UCSD-AML1 (cell line): ENCODE measurements around the gene KCNIP1.
A peak's percentile ranks its signal among the peaks of the same experiment; 100 is the strongest.

Experiments used
- DNase-seq: peaks from one replicate; lab custom pipeline; 2025; ENCODE audit not compliant: unreplicated experiment; lab: John Stamatoyannopoulos, UW

The KCNIP1 gene

GRCh38 chr5:170590566-170590965, 86.7 kb downstream of the KCNIP1 start:
- DNase-seq: no peak

DNA sequence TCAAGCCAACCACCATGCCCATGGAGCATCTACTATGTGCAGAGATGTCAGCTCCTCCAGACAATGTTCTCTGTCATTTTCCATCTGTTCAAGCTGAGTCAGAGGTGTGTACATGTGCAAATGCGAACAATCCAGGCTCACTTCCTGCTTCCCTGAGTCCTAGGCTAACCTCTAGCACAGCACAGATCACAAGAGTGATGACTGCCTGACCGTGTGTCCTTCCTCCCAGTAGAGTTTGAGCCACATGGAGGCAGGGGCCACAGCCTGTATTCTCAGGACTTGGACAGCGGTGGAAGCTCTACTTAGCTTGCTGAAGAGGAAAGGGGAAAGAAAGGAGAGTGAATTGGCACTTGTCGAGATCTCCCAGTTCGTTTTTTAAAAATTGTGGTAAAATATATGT, 87.2 kb downstream of the KCNIP1 start:
- no peak for DNase-seq

DNA sequence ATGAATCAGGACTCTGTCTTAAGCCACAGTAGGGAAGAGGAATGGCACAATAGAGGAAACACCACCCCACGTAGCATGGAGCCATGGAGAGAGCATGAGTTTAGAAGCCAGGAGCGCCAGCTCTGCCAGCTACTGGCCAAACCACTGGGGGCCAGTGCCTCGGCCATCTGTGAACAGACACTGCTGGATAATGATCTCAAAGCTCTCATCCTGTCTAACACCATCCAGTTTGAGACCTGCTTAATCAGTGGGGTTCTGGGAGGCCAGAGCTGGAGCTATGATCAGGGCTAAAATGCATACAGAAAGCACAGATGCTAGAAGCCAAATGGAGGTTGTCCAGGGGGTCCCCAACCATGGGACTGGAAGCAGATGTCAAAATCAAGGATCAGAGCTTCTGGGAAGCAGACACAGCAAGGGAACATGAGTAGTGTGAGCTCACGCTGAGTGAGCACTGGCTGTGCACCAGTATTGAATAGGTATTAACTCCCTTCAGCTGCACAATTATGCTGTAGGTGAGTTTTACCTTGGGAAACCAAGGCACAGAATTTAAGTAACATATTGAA, 92.7 kb downstream of the KCNIP1 start:
- DNase-seq: no peak

DNA sequence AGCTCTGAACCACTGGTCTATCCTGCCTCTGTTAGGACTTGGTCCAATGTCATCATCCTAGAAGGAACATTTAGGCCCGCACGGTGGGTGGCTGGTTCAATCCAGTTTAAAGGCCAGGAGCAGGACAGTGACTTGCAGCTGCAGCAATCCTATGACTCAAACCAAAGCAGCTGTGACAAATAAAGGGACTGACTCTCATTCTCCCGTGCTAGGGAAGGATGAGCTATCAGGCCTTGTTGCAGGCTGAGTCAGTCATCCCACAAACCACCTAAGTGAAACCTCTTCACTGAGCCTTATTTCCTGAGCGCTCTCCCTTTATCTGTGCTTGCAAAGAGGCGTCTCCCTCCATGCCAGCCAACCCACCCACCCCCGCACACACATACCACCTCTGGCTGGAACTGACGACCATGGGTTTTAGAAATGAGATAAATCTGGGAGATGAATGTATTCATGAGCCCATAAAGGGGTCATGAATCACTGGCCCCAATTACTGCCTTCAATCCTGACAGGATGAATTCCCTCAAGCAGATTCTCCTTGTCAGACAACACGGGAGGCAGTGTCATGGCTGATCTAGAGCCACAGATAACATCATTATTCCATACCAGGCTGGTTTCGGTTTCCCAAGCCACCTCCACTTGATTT, 93.4 kb downstream of the KCNIP1 start:
- DNase-seq: no peak

DNA sequence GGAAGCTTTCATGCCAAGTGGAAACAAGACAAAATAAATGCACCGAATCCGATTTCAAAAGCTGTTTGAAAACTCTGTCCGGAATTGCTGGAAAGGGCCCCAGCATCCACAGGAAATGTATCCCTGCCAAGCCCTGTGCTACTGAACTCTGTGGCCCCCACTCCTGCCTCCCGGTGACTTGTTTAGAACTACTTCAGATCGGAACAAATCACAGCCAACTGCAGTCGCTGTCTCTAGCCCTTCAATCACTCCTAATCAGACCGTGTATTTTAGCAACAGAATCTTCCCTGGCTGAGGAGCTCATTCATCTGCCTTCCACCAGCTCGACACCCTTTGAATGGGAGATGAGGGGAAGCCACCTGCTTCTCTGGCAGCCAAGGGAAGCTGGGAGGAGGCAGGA, 94.1 kb downstream of the KCNIP1 start:
- DNase-seq: no peak

DNA sequence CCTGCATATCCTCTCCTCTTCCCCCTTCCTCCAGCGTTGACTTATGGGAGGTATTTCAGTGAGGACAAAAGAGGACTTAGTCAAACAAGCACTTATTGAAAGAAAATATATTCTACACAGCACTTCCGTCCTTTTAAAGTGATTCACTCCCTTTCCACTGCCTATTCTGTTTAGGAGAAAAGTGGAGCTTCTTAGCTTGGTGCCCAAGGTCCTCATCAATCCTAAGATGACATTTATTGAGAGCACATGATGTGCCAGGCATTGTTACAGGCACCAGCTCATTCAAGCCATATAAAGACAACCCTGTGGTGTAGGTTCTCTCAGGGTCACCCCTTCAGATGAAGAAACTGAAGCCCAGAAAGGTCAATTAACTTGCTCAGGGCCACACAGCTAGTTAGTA, 95.9 kb downstream of the KCNIP1 start:
- DNase-seq: no peak

DNA sequence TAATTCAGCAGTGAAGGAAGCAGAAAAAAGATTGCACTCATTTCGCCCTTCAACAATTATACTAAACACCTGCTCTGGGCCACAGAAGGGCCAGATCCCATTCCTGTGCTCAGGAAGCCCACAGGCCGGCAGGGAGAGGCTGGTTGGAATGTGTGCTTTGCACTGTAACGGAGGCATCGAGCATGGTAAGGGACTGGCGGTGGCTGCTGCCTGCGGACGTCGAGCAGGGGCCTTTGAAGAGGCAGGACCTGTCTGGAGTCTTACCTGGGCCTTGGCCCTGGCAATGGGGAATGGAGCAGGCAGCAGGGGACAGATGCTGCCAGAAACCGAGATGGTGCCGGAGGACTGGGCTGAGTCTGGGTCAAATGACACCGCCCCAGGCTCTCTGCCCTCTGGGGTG, 97.8 kb downstream of the KCNIP1 start:
- DNase-seq: no peak

GRCh38 chr5:170603109-170603508, 99.3 kb downstream of the KCNIP1 start:
- no peak for DNase-seq

DNA sequence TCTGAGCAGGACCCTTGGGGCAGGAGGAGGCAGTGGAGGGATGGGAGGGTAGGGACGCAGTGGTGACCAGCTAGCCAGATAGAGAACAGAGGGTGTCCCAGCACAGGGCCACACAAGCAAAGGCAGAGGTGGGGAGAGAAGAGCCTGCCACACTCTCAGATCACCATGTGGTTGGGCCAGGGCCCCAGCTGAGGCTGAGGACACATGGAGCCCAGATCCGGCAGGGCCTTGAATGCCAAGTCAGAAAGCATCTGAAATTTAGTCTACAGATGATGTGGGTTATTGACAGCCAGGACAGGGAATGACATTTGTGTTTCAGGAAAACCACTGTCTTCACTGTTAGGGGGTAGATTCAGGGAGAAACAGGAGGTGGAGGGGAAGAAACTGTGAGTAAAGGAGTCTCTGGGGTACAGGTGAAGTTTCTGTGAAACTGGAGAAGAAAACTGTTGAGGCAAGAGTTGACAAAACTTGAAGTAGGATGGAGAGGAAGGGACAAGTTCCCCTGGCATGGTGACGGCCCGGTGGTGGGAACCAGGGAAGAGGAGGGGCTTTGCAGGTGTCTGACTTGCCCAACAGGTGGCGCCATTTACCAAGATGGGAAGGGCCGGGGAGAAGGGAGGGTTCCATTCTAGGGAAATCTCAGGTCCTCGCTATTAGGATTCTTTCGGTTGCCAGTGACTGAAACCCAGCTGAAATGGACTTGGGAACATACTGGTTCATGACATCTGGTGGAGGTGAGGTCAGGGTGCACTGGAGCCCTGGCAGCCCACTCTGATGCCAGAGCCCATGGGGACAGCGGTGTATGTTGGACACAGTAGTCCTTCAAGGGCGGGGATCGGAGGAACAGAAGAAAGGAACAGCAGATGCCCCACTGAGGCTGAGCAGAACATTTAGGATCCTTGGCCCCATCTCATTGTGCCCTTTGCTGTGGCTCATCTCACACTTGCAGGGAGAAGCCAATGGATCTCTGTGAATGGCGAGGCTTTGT, 100.1 kb downstream of the KCNIP1 start:
- DNase-seq: peak; percentile 45

- DNase-seq: no peak
Observed at GRCh38 chr5:170606941-170607340, 103.1 kb downstream of the KCNIP1 start.

DNA sequence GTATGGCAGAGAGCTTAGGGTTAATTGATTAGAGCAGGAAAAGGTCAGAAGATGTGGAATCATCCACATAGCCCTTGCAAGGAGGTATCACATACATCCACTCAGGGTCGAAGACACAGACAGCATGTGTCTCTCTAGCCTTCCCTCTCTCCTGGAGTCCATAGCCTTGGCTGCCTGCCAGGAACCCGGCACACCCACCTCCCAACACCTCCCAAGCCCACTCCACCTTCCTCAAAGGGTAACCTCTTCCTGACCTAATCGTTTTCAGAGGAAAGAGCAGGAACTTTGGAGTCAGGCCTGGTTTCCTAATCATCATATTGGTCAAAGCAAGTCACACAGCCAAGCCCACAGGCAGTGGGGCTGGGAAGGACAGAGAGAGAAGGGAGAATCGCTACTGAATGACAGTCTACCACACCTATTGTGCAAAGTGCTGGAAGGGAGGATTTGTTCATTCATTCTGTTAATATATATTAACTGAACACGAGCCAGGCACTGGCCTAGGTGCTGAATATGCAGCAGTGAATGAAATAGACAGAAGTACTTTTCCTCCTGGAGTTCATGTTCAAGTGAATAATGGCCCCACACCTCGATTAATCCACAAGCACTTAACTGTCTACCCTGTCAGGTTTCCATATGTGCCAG, 107.8 kb downstream of the KCNIP1 start:
- no peak for DNase-seq

- no peak for DNase-seq
Observed at GRCh38 chr5:170612256-170612678, 108.4 kb downstream of the KCNIP1 start.

GRCh38 chr5:170614065-170614490, 110.3 kb downstream of the KCNIP1 start:
- no peak for DNase-seq

GRCh38 chr5:170614720-170615119, 110.9 kb downstream of the KCNIP1 start:
- DNase-seq: no peak

DNA sequence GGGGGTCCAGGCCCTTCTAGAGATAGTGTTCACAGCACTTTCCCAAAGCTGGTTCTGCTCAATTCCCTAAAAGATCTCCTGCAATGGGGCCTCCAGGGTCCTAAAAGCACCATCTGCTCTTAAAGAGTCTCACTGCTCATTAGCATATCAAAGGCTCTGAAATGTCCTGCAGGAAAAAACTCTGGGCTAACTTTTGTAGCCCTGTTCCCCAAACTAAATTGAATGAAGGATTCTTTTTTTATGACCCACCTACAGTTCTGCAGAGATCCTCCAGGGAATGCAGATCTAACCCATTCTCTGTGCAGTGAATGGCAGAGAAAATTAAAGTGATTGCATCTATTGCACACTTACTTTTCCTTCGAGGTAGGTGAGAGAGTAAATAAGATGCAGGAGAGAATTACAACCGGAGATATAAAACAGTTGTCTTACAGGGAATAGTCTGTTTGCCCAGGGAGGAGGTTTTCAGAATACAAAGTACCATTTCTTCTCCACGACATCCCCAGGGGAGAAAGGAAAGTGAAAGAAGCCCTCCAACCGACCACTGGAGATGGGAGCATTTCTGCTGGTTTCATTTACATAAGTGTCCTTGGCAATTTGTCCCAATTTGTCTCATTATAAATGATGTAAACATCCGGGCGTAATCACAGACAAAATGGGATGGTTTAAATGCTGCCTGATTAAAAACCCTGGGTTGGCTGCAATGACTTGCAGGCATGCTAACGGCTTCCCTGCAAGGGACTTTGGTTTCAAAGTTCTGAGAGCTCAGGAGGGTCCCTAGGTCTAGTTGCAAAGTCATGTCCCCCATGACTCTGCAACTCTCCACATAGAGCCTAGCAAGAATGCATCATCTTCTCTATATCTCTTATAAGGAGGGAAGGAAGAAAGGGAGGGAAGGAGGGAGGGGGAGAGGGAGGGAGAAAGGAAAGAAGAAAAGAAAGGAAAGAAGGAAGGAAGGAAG, 114.0 kb downstream of the KCNIP1 start:
- DNase-seq: no peak

- no peak for DNase-seq
Observed at GRCh38 chr5:170619869-170620268, 116.0 kb downstream of the KCNIP1 start.

GRCh38 chr5:170622933-170623332, 119.1 kb downstream of the KCNIP1 start:
- no peak for DNase-seq

- peak; percentile 52 for DNase-seq
Observed at GRCh38 chr5:170623576-170624181, 119.9 kb downstream of the KCNIP1 start.

DNA sequence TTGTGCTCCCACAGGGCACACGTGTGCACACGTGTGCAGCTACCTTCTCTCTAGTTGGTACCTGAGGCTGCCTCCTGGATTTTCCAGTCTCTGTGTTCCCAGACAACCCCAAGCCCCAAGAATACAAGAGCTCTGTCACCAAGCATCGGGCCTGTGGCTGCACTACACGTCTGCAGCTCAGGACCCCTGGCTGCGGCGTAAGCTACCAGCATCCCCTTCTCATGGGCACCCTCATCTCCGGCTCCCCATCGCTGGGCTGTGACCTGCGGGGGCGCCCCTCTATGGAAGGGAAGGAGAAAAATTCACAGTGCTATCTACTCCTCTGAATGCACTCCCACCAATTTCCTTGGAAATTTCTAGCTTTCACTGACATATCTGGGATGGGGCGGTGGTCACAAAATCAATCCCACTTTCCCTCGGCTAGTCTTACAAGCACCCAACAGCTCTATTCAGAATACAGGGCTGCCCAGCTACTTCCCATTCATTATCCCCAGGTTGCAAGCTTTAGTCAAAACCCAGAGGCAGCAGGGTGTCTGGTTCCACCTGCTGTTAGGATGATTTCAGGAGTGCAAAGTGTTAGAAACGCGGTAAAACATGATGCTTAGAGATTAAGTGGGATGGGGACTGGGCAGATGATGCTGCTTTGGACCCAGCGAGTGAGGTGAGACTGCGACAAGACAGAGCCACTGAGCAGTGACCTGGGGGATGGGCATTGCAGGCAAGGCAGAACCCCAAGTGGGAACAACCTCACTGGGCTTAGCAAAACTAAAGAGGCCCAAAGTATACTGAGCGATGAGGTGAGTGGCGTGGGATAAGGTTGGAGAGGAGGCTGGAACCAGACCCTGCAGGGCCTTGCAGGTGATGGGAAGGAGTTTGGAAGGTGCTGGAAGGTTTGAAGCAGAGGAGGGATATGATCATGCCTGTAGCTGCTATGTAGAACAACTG, 121.7 kb downstream of the KCNIP1 start:
- no peak for DNase-seq
